Nephron progenitor cell (in vitro differentiated cells): ENCODE results near the gene DNM1.
A peak's percentile ranks its signal among the peaks of the same experiment; 100 is the strongest.

ENCODE experiments used
- DNase-seq: peaks from one replicate; pipeline ENCODE4 v3.0.0; 2021
- H3K27ac Mint-ChIP-seq: 2 replicates; pipeline ENCODE4 v1.8.0; 2021; ENCODE audit warnings: mild to moderate bottlenecking, moderate library complexity, mixed read lengths
- H3K27me3 Mint-ChIP-seq: 2 replicates; pipeline ENCODE4 v1.8.0; 2021; ENCODE audit warnings: mild to moderate bottlenecking, low read depth, mixed read lengths; ENCODE audit not compliant: poor library complexity
- H3K36me3 Mint-ChIP-seq: 2 replicates; pipeline ENCODE4 v1.8.0; 2021; ENCODE audit warnings: low read depth, mixed read lengths
- H3K4me1 Mint-ChIP-seq: 2 replicates; pipeline ENCODE4 v1.8.0; 2021; ENCODE audit warnings: mixed read lengths
- H3K4me3 Mint-ChIP-seq: 2 replicates; pipeline ENCODE4 v1.8.0; 2021; ENCODE audit warnings: mild to moderate bottlenecking, moderate library complexity, mixed read lengths
- H3K9me3 Mint-ChIP-seq: 2 replicates; pipeline ENCODE4 v1.8.0; 2021; ENCODE audit warnings: mild to moderate bottlenecking, moderate library complexity, mixed read lengths
- CTCF ChIP-seq: fragments of 200-600 bp; sonication (generic); IDR thresholded peaks from 2 replicates; pipeline ENCODE4 v1.5.0; 2021; ENCODE audit warnings: antibody characterized with exemption

DNM1 gene

GRCh38 chr9:128216781-128217553, 13.8 kb downstream of the DNM1 start:
- Mint-ChIP-seq H3K9me3 (no peaks in the 10 kb centered on the region), H3K4me1 (peaks cover 36% of the 10 kb centered on the region), H3K27ac (no peak overlapping the region), H3K36me3 (peaks cover 17% of the 10 kb centered on the region), H3K27me3 (peaks cover 6% of the 10 kb centered on the region), H3K4me3 (no peak overlapping the region)
- DNase-seq: no peak
- no peak for TF ChIP-seq CTCF

GRCh38 chr9:128218172-128218517, 15.0 kb downstream of the DNM1 start:
- Mint-ChIP-seq H3K4me3 (peak overlapping the region; percentile 74), H3K36me3 (peaks cover 23% of the 10 kb centered on the region), H3K4me1 (peaks cover 32% of the 10 kb centered on the region), H3K27me3 (peaks cover 3% of the 10 kb centered on the region), H3K9me3 (no peaks in the 10 kb centered on the region), H3K27ac (peak overlapping the region; percentile 13)
- no peak for TF ChIP-seq CTCF
- no peak for DNase-seq

- Mint-ChIP-seq H3K27ac (peak overlapping the region; percentile 13), H3K36me3 (peaks cover 28% of the 10 kb centered on the region), H3K27me3 (peaks cover 3% of the 10 kb centered on the region), H3K4me3 (peak overlapping the region; percentile 74), H3K4me1 (peaks cover 27% of the 10 kb centered on the region), H3K9me3 (no peaks in the 10 kb centered on the region)
- TF ChIP-seq CTCF: no peak
- DNase-seq: peak; percentile 97
Observed at GRCh38 chr9:128218518-128219389, 15.6 kb downstream of the DNM1 start.

- H3K27ac Mint-ChIP-seq: no peak overlapping the region
- no peaks in the 10 kb centered on the region for H3K9me3 Mint-ChIP-seq
- H3K36me3 Mint-ChIP-seq: peaks cover 28% of the 10 kb centered on the region
- H3K27me3 Mint-ChIP-seq: peaks cover 3% of the 10 kb centered on the region
- no peak for TF ChIP-seq CTCF
- H3K4me3 Mint-ChIP-seq: no peak overlapping the region
- H3K4me1 Mint-ChIP-seq: peaks cover 22% of the 10 kb centered on the region
- DNase-seq: no peak
Observed at GRCh38 chr9:128219831-128220230, 16.7 kb downstream of the DNM1 start.

- no peaks in the 10 kb centered on the region for H3K9me3 Mint-ChIP-seq
- DNase-seq: no peak
- peaks cover 17% of the 10 kb centered on the region for H3K4me1 Mint-ChIP-seq
- TF ChIP-seq CTCF: no peak
- H3K27me3 Mint-ChIP-seq: peaks cover 3% of the 10 kb centered on the region
- no peak overlapping the region for H3K27ac Mint-ChIP-seq
- peaks cover 41% of the 10 kb centered on the region for H3K36me3 Mint-ChIP-seq
- no peak overlapping the region for H3K4me3 Mint-ChIP-seq
Observed at GRCh38 chr9:128222026-128222425, 18.8 kb downstream of the DNM1 start.
